OCI-LY7 (cell line): Measurements from ENCODE around the gene ZGPAT. TPM values are rescaled to one million over a fixed set of nuclear protein-coding genes. Genes with fewer than 3 reads are reported as not detected.

ENCODE experiments used
- BruUV-seq: library from RNA; stranded (reverse); fragments of 400-500 nt; replicated peaks from 2 replicates; lab custom pipeline; 2021; lab: Mats Ljungman, UMichigan
- CTCF ChIA-PET: fragments of 300-600 bp; sonication (Branson Sonifier 250); formaldehyde crosslinking; loops from one replicate; lab custom pipeline; 2022; ENCODE audit warnings: antibody characterized with exemption; ENCODE audit not compliant: unreplicated experiment; lab: Charles Lee
- POLR2A ChIA-PET: fragments of 300-600 bp; sonication (Branson Sonifier 250); formaldehyde crosslinking; loops from one replicate; lab custom pipeline; 2022; ENCODE audit warnings: antibody characterized with exemption; lab: Charles Lee
- DNase-seq: peaks from one replicate; pipeline ENCODE4 v3.0.0-alpha.2; 2015; ENCODE audit warnings: low spot score
- H2AFZ ChIP-seq: fragments of 200-600 bp; sonication (generic), shearing (Covaris generic); 2 replicates; pipeline ENCODE4 v1.6.1; 2014; ENCODE audit warnings: mild to moderate bottlenecking, antibody characterized with exemption, low read length, moderate library complexity
- H3K27ac ChIP-seq: fragments of 200-600 bp; sonication (generic); 2 replicates; pipeline ENCODE4 v1.5.1; 2014; ENCODE audit warnings: mixed run types, low read depth, mild to moderate bottlenecking, moderate library complexity, low read length, inconsistent platforms; ENCODE audit not compliant: poor library complexity, severe bottlenecking
- H3K36me3 ChIP-seq: fragments of 200-600 bp; sonication (generic); 2 replicates; pipeline ENCODE4 v1.6.1; 2014; ENCODE audit warnings: mild to moderate bottlenecking, antibody characterized with exemption, low read length, moderate library complexity, mixed read lengths; ENCODE audit not compliant: insufficient read depth
- H3K4me1 ChIP-seq: fragments of 200-600 bp; sonication (generic); 2 replicates; pipeline ENCODE4 v1.5.1; 2014; ENCODE audit warnings: mild to moderate bottlenecking, low read length; ENCODE audit not compliant: insufficient read depth, poor library complexity, severe bottlenecking
- H3K4me2 ChIP-seq: fragments of 200-600 bp; sonication (generic); 2 replicates; pipeline ENCODE4 v1.6.1; 2014; ENCODE audit warnings: mild to moderate bottlenecking, low read length
- H3K4me3 ChIP-seq: fragments of 200-600 bp; sonication (generic); 2 replicates; pipeline ENCODE4 v1.5.1; 2014; ENCODE audit warnings: mild to moderate bottlenecking, low read depth, low read length; ENCODE audit not compliant: poor library complexity, severe bottlenecking
- H3K79me2 ChIP-seq: fragments of 200-600 bp; sonication (generic); 2 replicates; pipeline ENCODE4 v1.6.1; 2016; ENCODE audit warnings: low read depth, mild to moderate bottlenecking, low read length, moderate library complexity, mixed read lengths; ENCODE audit not compliant: insufficient read depth
- H3K9me2 ChIP-seq: fragments of 200-600 bp; sonication (generic); 2 replicates; pipeline ENCODE4 v1.6.1; 2016; ENCODE audit warnings: mild to moderate bottlenecking, low read length, mixed read lengths; ENCODE audit not compliant: insufficient read depth
- H3K9me3 ChIP-seq: fragments of 200-600 bp; sonication (generic); 2 replicates; pipeline ENCODE4 v1.6.1; 2014; ENCODE audit warnings: mild to moderate bottlenecking, mixed run types, low read length, mixed read lengths
- H4K20me1 ChIP-seq: fragments of 200-600 bp; sonication (generic); 2 replicates; pipeline ENCODE4 v1.6.1; 2014; ENCODE audit warnings: mild to moderate bottlenecking, antibody characterized with exemption, low read length, moderate library complexity, mixed read lengths; ENCODE audit not compliant: insufficient read depth
- CTCF ChIP-seq: fragments of 200-600 bp; sonication (generic); conservative IDR thresholded peaks from 2 replicates; pipeline ENCODE4 v1.5.1; 2014; ENCODE audit warnings: mild to moderate bottlenecking, antibody characterized with exemption, low read length, moderate library complexity, mixed read lengths
- EZH2phosphoT487 ChIP-seq: fragments of 200-600 bp; sonication (generic); IDR thresholded peaks from 2 replicates; pipeline ENCODE4 v1.6.1; 2018; ENCODE audit warnings: low read depth, borderline replicate concordance, mild to moderate bottlenecking, mixed run types, antibody characterized with exemption, low read length, moderate library complexity, mixed read lengths
- intact Hi-C: fragments of 100-400 bp; cut with micrococcal nuclease; formaldehyde crosslinking; loops from one replicate; pipeline ENCODE4 v1.10.0; 2022; ENCODE audit not compliant: unreplicated experiment
- total RNA-seq, 2 experiments: library from RNA; depleted of rRNA in 1 of 2; stranded (reverse); fragments of >200 nt in 1 of 2; shearing (Covaris generic) in 1 of 2; gene quantifications; 2 replicates each; pipeline ENCODE4 v1.2.3, GENCODE V29; 2014 to 2022

ZGPAT gene
- total RNA-seq, 2 experiments from 2014 or later: 43.9 to 55.4 TPM

GRCh38 chr20:63765082-63765873, 57.4 kb downstream of the ZGPAT start:
- Histone ChIP-seq H3K36me3 (no peaks in the 10 kb centered on the region), H3K4me3 (no peak overlapping the region), H3K9me3 (no peaks in the 10 kb centered on the region), H3K79me2 (no peaks in the 10 kb centered on the region), H3K4me2 (no peak overlapping the region), H2AFZ (no peak overlapping the region), H3K4me1 (no peaks in the 10 kb centered on the region), H3K9me2 (no peaks in the 10 kb centered on the region), H4K20me1 (no peaks in the 10 kb centered on the region), H3K27ac (no peak overlapping the region)
- BruUV-seq: no TSS peak
- POLR2A ChIA-PET: interaction anchor here (0.6 kb wide), 1 partner anchor 12 kb away, joined by 3 read pairs; no protein-coding TSS in a partner anchor
- TF ChIP-seq EZH2phosphoT487 (no peak), CTCF (no peak)
- no peak for DNase-seq
- intact Hi-C loops: no loop called here
- CTCF ChIA-PET: no interaction called here

- ChIA-PET CTCF (no interaction called here), POLR2A (interaction anchor here (0.6 kb wide), 1 partner anchor 16 kb away, joined by 3 read pairs; no protein-coding TSS in a partner anchor)
- no peaks in the 10 kb centered on the region for H3K36me3 ChIP-seq
- no peak for TF ChIP-seq CTCF
- TF ChIP-seq EZH2phosphoT487: no peak
- BruUV-seq: no TSS peak
- no peak overlapping the region for H3K4me2 ChIP-seq
- no peaks in the 10 kb centered on the region for H4K20me1 ChIP-seq
- no peak overlapping the region for H3K4me3 ChIP-seq
- no peak overlapping the region for H2AFZ ChIP-seq
- no peak overlapping the region for H3K27ac ChIP-seq
- H3K9me3 ChIP-seq: no peaks in the 10 kb centered on the region
- H3K9me2 ChIP-seq: no peaks in the 10 kb centered on the region
- intact Hi-C loops: no loop called here
- H3K4me1 ChIP-seq: no peaks in the 10 kb centered on the region
- DNase-seq: no peak
- no peaks in the 10 kb centered on the region for H3K79me2 ChIP-seq
Observed at GRCh38 chr20:63765902-63766301, 58.1 kb downstream of the ZGPAT start.
